ENCODE data around the gene IARS2.
"Not testable (repeated sequence)": the region's sequence is repeated elsewhere in the genome, so short reads cannot be mapped to it uniquely, and the experiment has no call there.

Gene IARS2

DNA sequence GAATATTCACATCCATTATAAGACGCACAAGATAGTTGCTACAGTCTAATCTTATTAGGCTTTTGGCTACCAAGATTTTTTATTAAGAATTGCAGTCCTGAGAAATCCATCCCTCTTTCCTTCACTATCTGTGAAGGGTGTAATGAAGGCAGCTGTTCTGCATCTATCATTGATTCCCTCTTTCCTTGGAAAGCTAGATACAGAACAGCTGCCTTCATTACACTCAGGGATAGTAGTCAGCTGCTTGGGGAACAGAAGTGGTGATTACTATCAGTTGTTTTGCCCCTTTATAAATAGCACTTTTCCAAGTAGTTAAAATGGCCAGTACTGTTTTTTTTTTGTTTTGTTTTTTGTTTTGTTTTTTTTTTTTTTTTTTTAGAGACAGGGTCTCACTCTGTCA lies 70.2 kb downstream of the IARS2 start:
- in situ Hi-C loops (cut with HindIII; ENCODE audit: low sequenced_read_pairs): no loop called here

- in situ Hi-C loops (cut with HindIII; ENCODE audit: low sequenced_read_pairs): no loop called here
Measured at GRCh38 chr1:220164517-220164916, 70.6 kb downstream of the IARS2 start.

- in situ Hi-C loops (cut with HindIII; ENCODE audit: low sequenced_read_pairs): no loop called here
Measured at GRCh38 chr1:220166853-220167252, 72.9 kb downstream of the IARS2 start.

DNA sequence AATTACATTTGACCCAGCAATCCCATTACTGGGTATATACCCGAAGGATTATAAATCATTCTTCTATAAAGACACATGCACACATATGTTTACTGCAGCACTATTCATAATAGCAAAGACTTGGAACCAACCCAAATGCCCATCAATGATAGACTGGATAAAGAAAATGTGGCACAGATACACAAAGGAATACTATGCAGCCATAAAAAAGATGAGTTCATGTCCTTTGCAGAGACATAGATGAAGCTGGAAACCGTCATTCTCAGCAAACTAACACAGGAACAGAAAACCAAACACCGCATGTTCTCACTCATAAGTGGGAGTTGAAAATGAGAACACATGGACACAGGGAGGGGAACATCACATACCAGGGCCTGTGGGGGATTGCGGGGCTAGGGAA lies 76.0 kb downstream of the IARS2 start:
- in situ Hi-C loops (cut with HindIII; ENCODE audit: low sequenced_read_pairs): not testable (repeated sequence)

DNA sequence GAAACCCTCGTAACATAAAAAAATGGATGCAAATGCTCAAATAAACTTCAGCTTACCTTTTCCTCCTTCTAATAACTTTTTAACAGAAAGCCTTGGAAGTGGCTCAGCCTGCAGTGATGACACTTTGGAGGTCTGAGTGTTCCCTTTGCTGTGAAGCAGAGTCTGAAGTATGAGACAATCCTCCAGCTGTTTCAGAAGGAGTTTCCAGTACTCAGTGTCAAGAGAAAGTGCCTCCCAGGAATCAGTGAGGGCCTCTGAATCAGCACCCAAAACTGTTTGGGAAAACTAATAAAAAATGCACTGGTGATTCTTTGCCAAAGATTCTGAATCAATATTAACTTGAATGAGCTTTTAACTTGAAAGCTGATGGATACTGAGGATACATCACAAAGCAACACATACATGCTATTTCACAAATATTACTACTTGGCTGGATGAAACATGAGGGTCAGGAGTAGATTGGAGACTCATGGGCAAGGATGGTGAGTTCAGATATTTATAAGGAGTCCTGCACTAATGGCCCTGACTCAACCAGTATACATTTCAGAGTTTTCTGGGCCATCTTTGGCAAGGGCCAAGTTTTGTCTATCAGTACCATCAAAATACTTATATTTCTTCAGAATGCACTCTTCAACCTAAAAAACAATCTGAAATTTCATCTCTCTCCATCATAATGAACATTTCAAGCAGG lies 77.0 kb downstream of the IARS2 start:
- in situ Hi-C loops (cut with HindIII; ENCODE audit: low sequenced_read_pairs): no loop called here

DNA sequence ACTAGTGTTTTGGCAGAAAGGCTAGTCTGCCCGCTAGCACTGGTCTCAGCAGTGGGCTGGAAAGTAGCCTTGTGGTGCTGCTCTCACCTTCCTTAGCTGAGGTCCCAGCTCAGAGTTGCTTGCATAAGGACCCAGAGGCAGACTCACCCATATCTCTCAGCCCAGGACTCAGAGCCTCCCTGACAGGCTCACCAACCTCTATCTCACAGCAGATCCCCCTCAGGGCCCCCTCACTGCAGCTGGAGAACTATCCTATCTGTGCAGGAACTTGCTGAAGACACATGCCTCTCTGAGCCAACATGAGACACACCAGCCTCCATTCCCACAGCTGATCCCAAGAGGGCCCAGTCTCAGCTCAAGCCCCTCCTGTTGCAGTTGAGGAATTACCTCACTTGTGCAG lies 82.6 kb downstream of the IARS2 start:
- in situ Hi-C loops (cut with HindIII; ENCODE audit: low sequenced_read_pairs): no loop called here

DNA sequence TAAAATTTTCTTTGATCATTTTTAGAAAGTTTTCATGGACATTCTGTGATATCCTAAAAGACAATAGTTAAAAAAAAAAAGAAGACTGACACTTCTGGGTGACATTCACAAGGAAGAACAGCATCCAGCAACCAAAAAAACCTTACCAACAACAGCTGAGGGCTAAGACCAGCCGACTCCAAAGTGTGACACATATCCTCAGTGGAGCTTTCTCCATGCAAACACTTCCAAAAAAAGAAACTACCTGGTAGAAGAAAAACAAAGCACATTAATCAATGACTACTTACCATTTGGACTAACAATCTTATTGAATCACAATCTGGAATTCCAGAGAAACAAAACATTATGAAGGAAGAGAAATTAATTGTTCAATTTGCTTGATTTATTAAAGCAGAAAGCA lies 88.2 kb downstream of the IARS2 start:
- in situ Hi-C loops (cut with HindIII; ENCODE audit: low sequenced_read_pairs): no loop called here

DNA sequence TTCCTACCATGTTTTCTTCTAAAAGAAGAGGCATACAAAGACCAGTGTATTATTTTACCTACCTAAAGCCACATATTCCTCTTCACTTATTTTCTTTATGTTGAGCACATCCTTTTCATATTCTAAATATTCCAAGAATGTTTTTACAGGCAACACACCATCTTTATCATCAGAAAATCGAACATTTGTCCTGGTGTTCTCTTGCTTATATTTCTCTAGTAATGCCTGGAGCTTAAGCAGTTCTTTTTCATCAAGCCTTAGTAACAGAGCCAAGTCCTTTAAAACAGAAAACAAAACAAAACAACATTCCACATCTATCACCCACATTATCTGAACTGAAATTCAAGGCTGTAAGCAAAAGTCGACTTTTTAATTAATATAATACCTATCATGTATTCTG lies 88.7 kb downstream of the IARS2 start:
- in situ Hi-C loops (cut with HindIII; ENCODE audit: low sequenced_read_pairs): no loop called here

- in situ Hi-C loops (cut with HindIII; ENCODE audit: low sequenced_read_pairs): no loop called here
Measured at GRCh38 chr1:220184506-220184905, 90.6 kb downstream of the IARS2 start.

GRCh38 chr1:220186752-220187151 lies 92.8 kb downstream of the IARS2 start:
- in situ Hi-C loops (cut with HindIII; ENCODE audit: low sequenced_read_pairs): no loop called here

- in situ Hi-C loops (cut with HindIII; ENCODE audit: low sequenced_read_pairs): no loop called here
Measured at GRCh38 chr1:220188538-220188937, 94.6 kb downstream of the IARS2 start.

GRCh38 chr1:220189750-220190347 lies 95.9 kb downstream of the IARS2 start:
- in situ Hi-C loops (cut with HindIII; ENCODE audit: low sequenced_read_pairs): no loop called here

GRCh38 chr1:220195701-220196100 lies 101.8 kb downstream of the IARS2 start:
- in situ Hi-C loops (cut with HindIII; ENCODE audit: low sequenced_read_pairs): no loop called here
